GM12892 (cell line): ENCODE results near the gene TCP11L2.

ENCODE experiments used
- DNase-seq: peaks from one replicate; pipeline ENCODE4 v3.0.0; 2011; ENCODE audit not compliant: insufficient read length
- FAIRE-seq: peaks from 2 replicates; lab custom pipeline; 2011; peaks lifted over from hg19 to GRCh38; lab: Jason Lieb, UNC
- POLR2A ChIP-seq: IDR thresholded peaks from 2 replicates; pipeline ENCODE4 v1.6.1; 2011; ENCODE audit warnings: low read depth, low read length, control low read depth
- POLR2AphosphoS5 ChIP-seq: IDR thresholded peaks from 2 replicates; pipeline ENCODE4 v1.6.1; 2011; ENCODE audit warnings: low read depth, low read length, control low read depth
- TAF1 ChIP-seq: IDR thresholded peaks from 2 replicates; pipeline ENCODE4 v1.6.1; 2011; ENCODE audit warnings: low read depth, mild to moderate bottlenecking, control low read depth, low read length, borderline replicate concordance

The TCP11L2 gene

GRCh38 chr12:106287364-106287763, 15.2 kb upstream of the TCP11L2 start:
- no peak for FAIRE-seq
- TF ChIP-seq POLR2AphosphoS5 (no peak), TAF1 (no peak), POLR2A (no peak)
- DNase-seq: no peak

- DNase-seq (no peak), FAIRE-seq (no peak)
- TF ChIP-seq POLR2AphosphoS5 (no peak), TAF1 (no peak), POLR2A (no peak)
These were observed 14.4 kb upstream of the TCP11L2 start for GRCh38 chr12:106288101-106288493.

GRCh38 chr12:106288494-106289195, 13.9 kb upstream of the TCP11L2 start:
- TF ChIP-seq TAF1 (no peak), POLR2AphosphoS5 (no peak), POLR2A (no peak)
- DNase-seq (no peak), FAIRE-seq (no peak)

GRCh38 chr12:106289196-106289681, 13.3 kb upstream of the TCP11L2 start:
- no peak for TF ChIP-seq POLR2A
- no peak for TF ChIP-seq TAF1
- TF ChIP-seq POLR2AphosphoS5: no peak
- DNase-seq (no peak), FAIRE-seq (no peak)

- DNase-seq (no peak), FAIRE-seq (no peak)
- TF ChIP-seq POLR2A (no peak), POLR2AphosphoS5 (no peak), TAF1 (no peak)
These were observed 11.9 kb upstream of the TCP11L2 start for GRCh38 chr12:106290666-106291065.

DNA sequence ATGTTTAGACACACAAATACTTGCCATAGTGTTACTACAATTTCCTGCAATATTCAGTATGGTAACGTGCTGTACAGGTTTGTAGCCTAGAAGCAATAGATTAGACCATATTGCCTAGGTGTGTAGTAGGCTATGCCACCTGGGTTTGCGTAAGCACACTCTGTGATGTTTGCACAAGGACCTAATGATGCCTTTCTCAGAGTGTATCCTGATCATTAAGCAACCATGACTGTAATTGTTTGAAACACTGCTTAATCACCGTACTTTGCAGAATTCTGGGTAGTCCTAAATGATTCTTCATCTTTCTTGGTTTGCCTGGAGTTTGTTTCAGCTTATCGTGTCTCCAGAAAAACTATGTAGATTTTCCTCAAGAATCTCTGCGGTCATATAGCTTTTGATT, 11.2 kb upstream of the TCP11L2 start:
- DNase-seq (no peak), FAIRE-seq (no peak)
- no peak for TF ChIP-seq POLR2AphosphoS5
- TF ChIP-seq POLR2A: no peak
- TF ChIP-seq TAF1: no peak

DNA sequence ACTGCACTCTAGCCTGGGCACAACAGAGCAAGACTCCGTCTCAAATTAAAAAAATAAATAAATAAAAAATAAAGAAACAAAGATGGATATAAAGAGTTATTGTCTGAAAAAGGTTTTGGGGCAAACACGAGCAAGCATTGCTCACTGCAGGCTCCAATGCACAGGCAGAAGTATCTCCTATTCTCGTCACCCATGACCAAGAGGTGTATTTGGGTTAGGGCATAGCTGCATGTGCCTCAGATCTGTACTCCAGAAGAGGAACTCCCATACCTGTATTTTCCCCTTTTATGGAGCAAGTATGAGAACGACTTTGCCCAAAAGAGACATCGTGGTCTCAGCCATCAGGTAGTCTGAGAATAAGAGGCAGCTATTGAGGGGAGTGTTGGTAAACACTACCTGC, 10.2 kb upstream of the TCP11L2 start:
- DNase-seq (no peak), FAIRE-seq (no peak)
- TF ChIP-seq TAF1 (no peak), POLR2A (no peak), POLR2AphosphoS5 (no peak)

- DNase-seq: no peak
- no peak for FAIRE-seq
- TF ChIP-seq POLR2AphosphoS5: no peak
- no peak for TF ChIP-seq TAF1
- no peak for TF ChIP-seq POLR2A
These were observed 6.2 kb upstream of the TCP11L2 start for GRCh38 chr12:106296179-106296877.

- TF ChIP-seq POLR2AphosphoS5 (no peak), TAF1 (no peak), POLR2A (no peak)
- DNase-seq: no peak
- no peak for FAIRE-seq
These were observed 5.5 kb upstream of the TCP11L2 start for GRCh38 chr12:106297075-106297474.

DNA sequence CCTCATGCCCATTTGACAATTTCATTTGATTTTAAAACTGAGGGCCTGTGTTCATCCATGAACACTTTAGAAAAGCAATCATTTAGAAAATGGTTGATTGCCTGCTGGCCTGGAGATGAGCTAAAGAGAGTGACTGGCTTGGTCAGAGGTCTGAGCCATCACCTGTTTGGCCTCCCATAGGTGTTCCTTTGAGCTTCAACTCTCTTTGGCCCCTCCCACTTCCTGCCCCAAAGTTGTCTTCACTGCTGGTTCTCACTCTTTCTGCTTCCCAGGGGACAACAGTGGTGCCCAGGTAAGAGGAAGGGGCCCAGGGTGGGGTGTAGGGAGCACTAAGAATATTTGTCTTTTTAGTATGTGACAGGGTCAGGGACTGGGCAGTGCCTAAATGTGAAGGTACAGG, 4.9 kb upstream of the TCP11L2 start:
- DNase-seq (no peak), FAIRE-seq (no peak)
- TF ChIP-seq POLR2AphosphoS5: no peak
- TF ChIP-seq TAF1: no peak
- TF ChIP-seq POLR2A: no peak

DNA sequence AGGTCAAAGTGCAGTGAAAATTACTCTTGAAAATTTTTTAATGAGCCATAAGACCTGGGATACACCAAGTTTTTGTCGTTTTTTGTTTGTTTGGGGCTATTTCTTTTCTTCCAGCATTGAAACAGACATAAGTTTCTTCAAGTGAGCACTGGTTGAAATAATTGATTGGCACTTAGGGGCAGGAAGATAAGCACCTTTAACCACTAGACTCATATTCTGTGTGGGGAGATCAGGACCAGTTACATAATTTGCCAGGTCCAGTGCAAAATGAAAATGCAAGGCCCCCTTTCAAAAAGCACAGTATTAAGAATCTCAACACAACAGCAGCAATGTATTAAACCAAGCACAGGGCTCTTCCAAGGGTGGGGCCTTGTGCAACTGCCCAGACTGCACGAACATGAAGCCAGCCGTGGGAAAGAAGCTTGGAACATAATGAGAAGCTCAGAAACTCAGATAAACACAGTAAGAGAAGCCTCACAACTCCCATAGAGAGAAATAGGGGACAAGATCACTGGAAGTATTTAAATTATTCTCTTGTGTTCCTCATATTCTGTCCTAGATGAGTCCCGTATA, 3.2 kb upstream of the TCP11L2 start:
- TF ChIP-seq POLR2AphosphoS5 (no peak), TAF1 (no peak), POLR2A (no peak)
- DNase-seq (no peak), FAIRE-seq (no peak)

- TF ChIP-seq POLR2AphosphoS5 (no peak), POLR2A (no peak), TAF1 (no peak)
- DNase-seq: no peak
- FAIRE-seq: no peak
These were observed 1.8 kb upstream of the TCP11L2 start for GRCh38 chr12:106300761-106301160.
